PC-9 (cell line): ENCODE results near the gene DAB1. TPM values are rescaled to one million over a fixed set of nuclear protein-coding genes. Genes with fewer than 3 reads are reported as not detected.

ENCODE experiments used
- BruUV-seq: library from RNA; stranded (reverse); fragments of 400-500 nt; replicated peaks from 2 replicates; lab custom pipeline; 2021; lab: Mats Ljungman, UMichigan
- CTCF ChIA-PET: fragments of 300-600 bp; sonication (Branson Sonifier 250); formaldehyde crosslinking; loops from one replicate; lab custom pipeline; 2022; ENCODE audit warnings: antibody characterized with exemption; lab: Charles Lee
- POLR2A ChIA-PET: fragments of 300-600 bp; sonication (Branson Sonifier 250); formaldehyde crosslinking; loops from one replicate; lab custom pipeline; 2022; ENCODE audit warnings: antibody characterized with exemption; ENCODE audit not compliant: unreplicated experiment; lab: Charles Lee
- DNase-seq, 2 experiments: peaks; one replicate each; pipeline versions ENCODE4 v3.0.0 to v3.0.0-alpha.2; 2015 to 2022; ENCODE audit warnings: mixed read lengths in 1 of 2
- H2AFZ ChIP-seq: fragments of 200-600 bp; sonication (generic); 2 replicates; pipeline ENCODE4 v1.8.1; 2017; ENCODE audit warnings: antibody characterized with exemption
- H3F3A ChIP-seq: fragments of 200-600 bp; sonication (generic); 2 replicates; pipeline ENCODE4 v1.8.1; 2017; ENCODE audit warnings: antibody characterized with exemption, mild to moderate bottlenecking, low read depth; ENCODE audit not compliant: insufficient read depth
- H3K27ac ChIP-seq: fragments of 200-600 bp; sonication (generic); 2 replicates; pipeline ENCODE4 v1.6.1; 2016; ENCODE audit warnings: mixed run types
- H3K27me3 ChIP-seq: fragments of 200-600 bp; sonication (generic); 2 replicates; pipeline ENCODE4 v1.6.1; 2016; ENCODE audit warnings: low read depth, mixed run types; ENCODE audit not compliant: insufficient read depth
- H3K36me3 ChIP-seq: fragments of 200-600 bp; sonication (generic); 2 replicates; pipeline ENCODE4 v1.6.1; 2016; ENCODE audit warnings: low read depth, mixed run types
- H3K4me1 ChIP-seq: fragments of 200-600 bp; sonication (generic); replicated peaks from 2 replicates; pipeline ENCODE4 v1.6.1; 2016; ENCODE audit warnings: mixed run types; ENCODE audit not compliant: insufficient read depth
- H3K4me2 ChIP-seq: fragments of 200-600 bp; sonication (generic); 2 replicates; pipeline ENCODE4 v1.6.1; 2017; ENCODE audit warnings: mixed run types
- H3K4me3 ChIP-seq: fragments of 200-600 bp; sonication (generic); 2 replicates; pipeline ENCODE4 v1.6.1; 2016; ENCODE audit warnings: mixed run types
- H3K79me2 ChIP-seq: fragments of 200-600 bp; sonication (generic); 2 replicates; pipeline ENCODE4 v1.6.1; 2017; ENCODE audit warnings: low read depth, mixed run types
- H3K9me2 ChIP-seq: fragments of 200-600 bp; sonication (generic); 2 replicates; pipeline ENCODE4 v1.8.1; 2017; ENCODE audit warnings: mild to moderate bottlenecking; ENCODE audit not compliant: insufficient read depth
- H3K9me3 ChIP-seq: fragments of 200-600 bp; sonication (generic); 2 replicates; pipeline ENCODE4 v1.8.1; 2016; ENCODE audit warnings: low read depth; ENCODE audit not compliant: insufficient read depth
- H4K20me1 ChIP-seq: fragments of 200-600 bp; sonication (generic); 2 replicates; pipeline ENCODE4 v1.8.1; 2017; ENCODE audit not compliant: insufficient read depth
- CTCF ChIP-seq: fragments of 200-600 bp; sonication (generic); conservative IDR thresholded peaks from 2 replicates; pipeline ENCODE4 v1.6.1; 2017; ENCODE audit warnings: mixed run types, antibody characterized with exemption, mild to moderate bottlenecking, moderate library complexity
- EZH2 ChIP-seq: fragments of 200-600 bp; sonication (generic); IDR thresholded peaks from 2 replicates; pipeline ENCODE4 v1.8.0; 2017; ENCODE audit warnings: antibody characterized with exemption, low read depth
- intact Hi-C: fragments of 100-400 bp; cut with micrococcal nuclease; formaldehyde crosslinking; loops from one replicate; pipeline ENCODE4 v1.10.0; 2022; ENCODE audit not compliant: unreplicated experiment
- total RNA-seq: library from RNA; stranded (reverse); gene quantifications from 2 replicates; pipeline ENCODE4 v1.2.3, GENCODE V29; 2021

Gene DAB1
- total RNA-seq, 1 experiment from 2014 or later, result not detected

- H3K27ac ChIP-seq, result no peak overlapping the region
- no peak overlapping the region for H2AFZ ChIP-seq
- H3K27me3 ChIP-seq, result no peaks in the 10 kb centered on the region
- no TSS peak for BruUV-seq
- H4K20me1 ChIP-seq, result 0 out of 2 replicates have a peak, but pooled peaks cover 4% of the 10 kb centered on the region
- DNase-seq, result no peak
- no peaks in the 10 kb centered on the region for H3K9me3 ChIP-seq
- POLR2A ChIA-PET, result no interaction called here
- CTCF ChIA-PET, result no interaction called here
- no peaks in the 10 kb centered on the region for H3K79me2 ChIP-seq
- no peak overlapping the region for H3K4me3 ChIP-seq
- no peaks in the 10 kb centered on the region for H3K9me2 ChIP-seq
- TF ChIP-seq EZH2 (no peak), CTCF (no peak)
- H3F3A ChIP-seq, result no peaks in the 10 kb centered on the region
- H3K36me3 ChIP-seq, result no peaks in the 10 kb centered on the region
- H3K4me2 ChIP-seq, result no peak overlapping the region
- intact Hi-C loops, result no loop called here
- H3K4me1 ChIP-seq, result no peaks in the 10 kb centered on the region
Observed at GRCh38 chr1:57252597-57253294, 171.1 kb downstream of the DAB1 start.

DNA sequence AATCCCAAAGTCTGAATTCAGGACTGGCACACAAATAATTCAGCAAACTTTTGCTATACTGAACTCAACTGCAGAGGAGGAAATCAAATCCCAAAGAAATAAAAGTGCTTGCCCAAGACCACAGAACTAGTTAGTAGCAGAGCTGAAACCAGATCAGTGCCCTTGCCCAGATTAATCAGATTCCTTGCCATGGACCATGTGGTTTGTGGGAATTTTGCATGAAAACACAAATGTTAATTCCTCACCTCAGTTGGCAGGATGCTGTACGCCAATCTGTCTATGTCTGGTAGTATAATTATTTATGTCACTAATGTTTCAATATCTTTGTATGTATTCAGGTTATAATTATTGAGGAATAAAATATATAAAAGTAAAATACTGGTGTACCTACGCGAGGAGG is 173.8 kb downstream of the DAB1 start:
- 0 out of 2 replicates have a peak, but pooled peaks cover 4% of the 10 kb centered on the region for H4K20me1 ChIP-seq
- BruUV-seq, result no TSS peak
- no peak overlapping the region for H3K27ac ChIP-seq
- CTCF ChIA-PET, result no interaction called here
- POLR2A ChIA-PET, result no interaction called here
- no peaks in the 10 kb centered on the region for H3K79me2 ChIP-seq
- no peak overlapping the region for H3K4me2 ChIP-seq
- H2AFZ ChIP-seq, result no peak overlapping the region
- H3F3A ChIP-seq, result no peaks in the 10 kb centered on the region
- H3K4me3 ChIP-seq, result no peak overlapping the region
- DNase-seq, result no peak
- no peaks in the 10 kb centered on the region for H3K36me3 ChIP-seq
- no peaks in the 10 kb centered on the region for H3K4me1 ChIP-seq
- H3K9me2 ChIP-seq, result no peaks in the 10 kb centered on the region
- H3K9me3 ChIP-seq, result no peaks in the 10 kb centered on the region
- intact Hi-C loops, result no loop called here
- no peak for TF ChIP-seq EZH2
- no peak for TF ChIP-seq CTCF
- H3K27me3 ChIP-seq, result no peaks in the 10 kb centered on the region

DNA sequence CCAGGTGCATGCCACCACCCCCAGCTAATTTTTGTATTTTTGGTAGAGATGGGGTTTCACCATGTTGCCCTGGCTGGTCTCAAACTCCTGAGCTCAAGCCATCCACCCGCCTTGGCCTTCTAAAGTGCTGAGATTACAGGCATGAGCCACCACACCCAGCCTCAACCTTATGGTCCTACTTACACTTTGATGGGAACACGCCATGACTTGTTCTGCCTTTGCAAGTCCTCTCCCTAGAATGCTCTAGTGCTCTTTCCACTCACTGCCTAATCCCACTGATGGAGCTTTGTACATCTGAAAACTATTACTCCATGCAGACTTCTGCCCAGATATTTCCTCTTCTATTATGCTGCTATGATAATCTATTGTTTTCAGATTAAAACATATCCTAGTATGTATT is 174.3 kb downstream of the DAB1 start:
- H3K4me2 ChIP-seq, result no peak overlapping the region
- H3K27ac ChIP-seq, result no peak overlapping the region
- no peaks in the 10 kb centered on the region for H3K79me2 ChIP-seq
- no peak for TF ChIP-seq EZH2
- TF ChIP-seq CTCF, result no peak
- no peaks in the 10 kb centered on the region for H3K36me3 ChIP-seq
- no peaks in the 10 kb centered on the region for H3K9me3 ChIP-seq
- H3K4me3 ChIP-seq, result no peak overlapping the region
- BruUV-seq, result no TSS peak
- no peaks in the 10 kb centered on the region for H3K27me3 ChIP-seq
- H3K9me2 ChIP-seq, result no peaks in the 10 kb centered on the region
- ChIA-PET CTCF (no interaction called here), POLR2A (no interaction called here)
- H3K4me1 ChIP-seq, result no peaks in the 10 kb centered on the region
- 0 out of 2 replicates have a peak, but pooled peaks cover 4% of the 10 kb centered on the region for H4K20me1 ChIP-seq
- intact Hi-C loops, result no loop called here
- no peaks in the 10 kb centered on the region for H3F3A ChIP-seq
- DNase-seq, result no peak
- no peak overlapping the region for H2AFZ ChIP-seq
